CD8-positive, alpha-beta memory T cell (primary cell): ENCODE measurements around the gene NXN. TPM values are rescaled to one million over a fixed set of nuclear protein-coding genes. Genes with fewer than 3 reads are reported as not detected.

Experiments
- CTCF ChIA-PET: fragments of 350-600 bp; sonication (Branson Sonifier 250); formaldehyde crosslinking; loops from one replicate; lab custom pipeline; 2021; ENCODE audit warnings: antibody characterized with exemption; lab: Charles Lee
- POLR2A ChIA-PET: fragments of 350-600 bp; sonication (Branson Sonifier 250); formaldehyde crosslinking; loops from one replicate; lab custom pipeline; 2021; ENCODE audit warnings: antibody characterized with exemption; lab: Charles Lee
- DNase-seq, 5 donors: peaks; one replicate each; pipeline versions ENCODE4 v3.0.0 to v3.0.0-alpha.2; 2020 to 2022; ENCODE audit warnings: mixed read lengths in 1 of 5
- H3K27ac ChIP-seq: one replicate; pipeline ENCODE4 v1.7.0; 2013; ENCODE audit warnings: low read depth, mild to moderate bottlenecking, low read length, moderate library complexity
- H3K27me3 ChIP-seq: 2 replicates; pipeline ENCODE4 v1.7.0; 2013; ENCODE audit warnings: low read length, mild to moderate bottlenecking; ENCODE audit not compliant: insufficient read depth, poor library complexity, severe bottlenecking
- H3K36me3 ChIP-seq: 2 replicates; pipeline ENCODE4 v1.7.0; 2013; ENCODE audit warnings: mild to moderate bottlenecking, low read length, moderate library complexity; ENCODE audit not compliant: insufficient read depth
- H3K4me1 ChIP-seq: 2 replicates; pipeline ENCODE4 v1.7.0; 2013; ENCODE audit warnings: mild to moderate bottlenecking, low read length, moderate library complexity; ENCODE audit not compliant: insufficient read depth
- H3K4me3 ChIP-seq: 2 replicates; pipeline ENCODE4 v1.7.0; 2013; ENCODE audit warnings: mild to moderate bottlenecking, low read length
- H3K9me3 ChIP-seq: 2 replicates; pipeline ENCODE4 v1.7.0; 2013; ENCODE audit warnings: mild to moderate bottlenecking, low read length
- H3K27ac Mint-ChIP-seq, 8 donors: one replicate each; pipeline ENCODE4 v1.8.0; 2020 to 2021; ENCODE audit warnings: mixed read lengths in 8 of 8, mild to moderate bottlenecking in 6 of 8, inconsistent platforms in 3 of 8, moderate library complexity in 3 of 8
- H3K27me3 Mint-ChIP-seq, 2 donors: one replicate each; pipeline ENCODE4 v1.8.0; 2020 to 2021; ENCODE audit warnings: mixed read lengths in 2 of 2, mild to moderate bottlenecking in 1 of 2, moderate library complexity in 1 of 2
- H3K36me3 Mint-ChIP-seq, 3 donors: one replicate each; pipeline ENCODE4 v1.8.0; 2020 to 2021; ENCODE audit warnings: mixed read lengths in 3 of 3, inconsistent platforms in 1 of 3, mild to moderate bottlenecking in 1 of 3
- H3K4me1 Mint-ChIP-seq, 3 donors: one replicate each; pipeline ENCODE4 v1.8.0; 2020 to 2021; ENCODE audit warnings: mixed read lengths in 3 of 3, inconsistent platforms in 1 of 3, mild to moderate bottlenecking in 1 of 3
- H3K4me3 Mint-ChIP-seq, 7 donors: one replicate each; pipeline ENCODE4 v1.8.0; 2020 to 2021; ENCODE audit warnings: mixed read lengths in 7 of 7, mild to moderate bottlenecking in 6 of 7, moderate library complexity in 4 of 7, inconsistent platforms in 2 of 7
- H3K9me3 Mint-ChIP-seq, 5 donors: one replicate each; pipeline ENCODE4 v1.8.0; 2020 to 2022; ENCODE audit warnings: mixed read lengths in 5 of 5, mild to moderate bottlenecking in 3 of 5, moderate library complexity in 2 of 5, inconsistent platforms in 1 of 5
- polyA plus RNA-seq: library from polyadenylated mRNA; unstranded; fragments of 300-500 nt; fragmentation: Illumina TruSeq; gene quantifications from one replicate; pipeline ENCODE4 v1.2.3, GENCODE V29; 2021
- total RNA-seq, 2 experiments: library from RNA; stranded (reverse); gene quantifications; one replicate each; pipeline ENCODE4 v1.2.3, GENCODE V29; 2021

NXN gene
- total and polyA plus RNA-seq, 3 experiments from 2014 or later = 0.08 to 0.42 (median 0.31) TPM

GRCh38 chr17:824378-824777 lies 155.2 kb downstream of the NXN start:
- Histone ChIP-seq H3K4me1 (no peaks in the 10 kb centered on the region), H3K9me3 (no peaks in the 10 kb centered on the region), H3K4me3 (no peak overlapping the region), H3K27me3 (no peaks in the 10 kb centered on the region), H3K36me3 (no peaks in the 10 kb centered on the region), H3K27ac (no peak overlapping the region)
- no peak overlapping the region for H3K4me3 Mint-ChIP-seq
- H3K36me3 Mint-ChIP-seq = no peaks in the 10 kb centered on the region
- no peaks in the 10 kb centered on the region for H3K4me1 Mint-ChIP-seq
- H3K9me3 Mint-ChIP-seq = no peaks in the 10 kb centered on the region
- POLR2A ChIA-PET = no interaction called here
- CTCF ChIA-PET = no interaction called here
- peaks cover 0 to 3% of the 10 kb centered on the region in 2 donors for H3K27me3 Mint-ChIP-seq
- no peak for DNase-seq
- no peak overlapping the region for H3K27ac Mint-ChIP-seq

- Histone ChIP-seq H3K36me3 (no peaks in the 10 kb centered on the region), H3K4me1 (no peaks in the 10 kb centered on the region), H3K27ac (no peak overlapping the region), H3K27me3 (no peaks in the 10 kb centered on the region), H3K4me3 (no peak overlapping the region), H3K9me3 (no peaks in the 10 kb centered on the region)
- Mint-ChIP-seq H3K27ac (no peak overlapping the region), H3K4me1 (no peaks in the 10 kb centered on the region), H3K27me3 (peaks cover 0 to 3% of the 10 kb centered on the region in 2 donors), H3K9me3 (no peaks in the 10 kb centered on the region), H3K4me3 (no peak overlapping the region), H3K36me3 (no peaks in the 10 kb centered on the region)
- no peak for DNase-seq
- POLR2A ChIA-PET = no interaction called here
- CTCF ChIA-PET = no interaction called here
These were observed 156.1 kb downstream of the NXN start for GRCh38 chr17:823501-823902.

GRCh38 chr17:819251-819650 lies 160.3 kb downstream of the NXN start:
- CTCF ChIA-PET = no interaction called here

GRCh38 chr17:814371-814770 lies 165.2 kb downstream of the NXN start:
- no peak overlapping the region for H3K4me3 ChIP-seq
- no peaks in the 10 kb centered on the region for H3K36me3 Mint-ChIP-seq
- no peaks in the 10 kb centered on the region for H3K36me3 ChIP-seq
- ChIA-PET CTCF (no interaction called here), POLR2A (interaction anchor here (0.5 kb wide), 1 partner anchor 87 kb away, joined by 5 read pairs; no protein-coding TSS in a partner anchor)
- no peak overlapping the region for H3K27ac Mint-ChIP-seq
- H3K4me3 Mint-ChIP-seq = no peak overlapping the region
- no peaks in the 10 kb centered on the region for H3K9me3 ChIP-seq
- peaks cover 1 to 16% of the 10 kb centered on the region in 2 donors for H3K27me3 Mint-ChIP-seq
- no peaks in the 10 kb centered on the region for H3K4me1 ChIP-seq
- no peak overlapping the region for H3K27ac ChIP-seq
- H3K4me1 Mint-ChIP-seq = no peaks in the 10 kb centered on the region
- H3K27me3 ChIP-seq = no peaks in the 10 kb centered on the region
- H3K9me3 Mint-ChIP-seq = no peaks in the 10 kb centered on the region
- no peak for DNase-seq

More at GRCh38 chr17:819251-819650, 160.3 kb downstream of the NXN start:
- H3K27me3 Mint-ChIP-seq = peaks cover 0 to 11% of the 10 kb centered on the region in 2 donors
- no peaks in the 10 kb centered on the region for H3K9me3 ChIP-seq
- no peak overlapping the region for H3K4me3 ChIP-seq
- POLR2A ChIA-PET = no interaction called here
- no peaks in the 10 kb centered on the region for H3K36me3 Mint-ChIP-seq
- H3K9me3 Mint-ChIP-seq = no peaks in the 10 kb centered on the region
- no peaks in the 10 kb centered on the region for H3K27me3 ChIP-seq
- no peak for DNase-seq
- no peaks in the 10 kb centered on the region for H3K4me1 Mint-ChIP-seq
- H3K27ac ChIP-seq = no peak overlapping the region
- H3K4me3 Mint-ChIP-seq = no peak overlapping the region
- H3K36me3 ChIP-seq = no peaks in the 10 kb centered on the region
- H3K4me1 ChIP-seq = no peaks in the 10 kb centered on the region
- H3K27ac Mint-ChIP-seq = no peak overlapping the region

GRCh38 chr17:812638-813204 lies 166.9 kb downstream of the NXN start:
- Mint-ChIP-seq H3K36me3 (no peaks in the 10 kb centered on the region), H3K4me1 (no peaks in the 10 kb centered on the region), H3K27me3 (peaks cover 1 to 16% of the 10 kb centered on the region in 2 donors), H3K4me3 (no peak overlapping the region), H3K27ac (peak overlapping the region in 2 of 8 donors; percentile 1 to 33), H3K9me3 (no peaks in the 10 kb centered on the region)
- no peaks in the 10 kb centered on the region for H3K9me3 ChIP-seq
- POLR2A ChIA-PET = no interaction called here
- no peaks in the 10 kb centered on the region for H3K4me1 ChIP-seq
- H3K27me3 ChIP-seq = no peaks in the 10 kb centered on the region
- DNase-seq = no peak
- H3K36me3 ChIP-seq = no peaks in the 10 kb centered on the region
- no peak overlapping the region for H3K27ac ChIP-seq
- CTCF ChIA-PET = no interaction called here
- H3K4me3 ChIP-seq = no peak overlapping the region

- no peaks in the 10 kb centered on the region for H3K9me3 Mint-ChIP-seq
- ChIA-PET POLR2A (no interaction called here), CTCF (no interaction called here)
- H3K27me3 Mint-ChIP-seq = peaks cover 1 to 7% of the 10 kb centered on the region in 2 donors
- no peaks in the 10 kb centered on the region for H3K36me3 ChIP-seq
- no peak overlapping the region for H3K4me3 ChIP-seq
- H3K27me3 ChIP-seq = no peaks in the 10 kb centered on the region
- no peak overlapping the region for H3K27ac ChIP-seq
- H3K4me3 Mint-ChIP-seq = no peak overlapping the region
- no peaks in the 10 kb centered on the region for H3K4me1 Mint-ChIP-seq
- H3K27ac Mint-ChIP-seq = peak overlapping the region in 1 of 8 donors; percentile 84
- H3K36me3 Mint-ChIP-seq = no peaks in the 10 kb centered on the region
- H3K9me3 ChIP-seq = no peaks in the 10 kb centered on the region
- no peaks in the 10 kb centered on the region for H3K4me1 ChIP-seq
- DNase-seq = no peak
These were observed 168.4 kb downstream of the NXN start for GRCh38 chr17:811051-811784.

GRCh38 chr17:807523-808294 lies 171.9 kb downstream of the NXN start:
- no peaks in the 10 kb centered on the region for H3K9me3 ChIP-seq
- no peaks in the 10 kb centered on the region for H3K9me3 Mint-ChIP-seq
- H3K27ac Mint-ChIP-seq = no peak overlapping the region
- H3K4me3 ChIP-seq = no peak overlapping the region
- H3K27me3 ChIP-seq = no peaks in the 10 kb centered on the region
- no peak overlapping the region for H3K27ac ChIP-seq
- ChIA-PET POLR2A (no interaction called here), CTCF (no interaction called here)
- no peaks in the 10 kb centered on the region for H3K4me1 Mint-ChIP-seq
- no peaks in the 10 kb centered on the region for H3K36me3 Mint-ChIP-seq
- no peaks in the 10 kb centered on the region for H3K36me3 ChIP-seq
- peaks cover 1 to 7% of the 10 kb centered on the region in 2 donors for H3K27me3 Mint-ChIP-seq
- no peak overlapping the region for H3K4me3 Mint-ChIP-seq
- H3K4me1 ChIP-seq = no peaks in the 10 kb centered on the region
- DNase-seq = no peak
